GM19397 (cell line): ENCODE results near the gene ETF1.
"Not testable (repeated sequence)": the region's sequence is repeated elsewhere in the genome, so short reads cannot be mapped to it uniquely, and the experiment has no call there.

Experiments
- ATAC-seq: cut with Tn5 transposase; IDR thresholded peaks from one replicate; pipeline ENCODE4 v1.9.1; 2021; ENCODE audit warnings: mild to moderate bottlenecking, moderate library complexity; ENCODE audit not compliant: unreplicated experiment

Gene ETF1

GRCh38 chr5:138533973-138534941 is 8.8 kb downstream of the ETF1 start:
- ATAC-seq, result no peak

DNA sequence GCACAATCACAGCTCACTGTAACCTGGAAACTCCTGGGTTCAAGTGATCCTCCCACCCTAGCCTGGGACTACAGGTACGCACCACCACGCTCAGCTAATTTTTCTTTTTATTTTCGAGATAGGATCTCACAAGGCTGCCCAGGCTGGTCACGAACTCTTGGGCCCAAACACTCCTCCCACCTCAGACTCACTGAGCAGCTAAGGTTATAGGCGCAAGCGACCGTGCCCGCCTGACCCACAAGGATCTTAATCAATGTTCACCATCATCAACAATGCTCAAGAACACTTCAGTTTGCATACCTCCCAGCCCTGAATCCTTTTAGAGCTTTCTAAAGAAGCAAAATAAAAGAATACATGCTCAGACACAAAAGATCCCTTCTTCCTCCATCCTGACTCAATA is 13.2 kb downstream of the ETF1 start:
- ATAC-seq, result no peak

DNA sequence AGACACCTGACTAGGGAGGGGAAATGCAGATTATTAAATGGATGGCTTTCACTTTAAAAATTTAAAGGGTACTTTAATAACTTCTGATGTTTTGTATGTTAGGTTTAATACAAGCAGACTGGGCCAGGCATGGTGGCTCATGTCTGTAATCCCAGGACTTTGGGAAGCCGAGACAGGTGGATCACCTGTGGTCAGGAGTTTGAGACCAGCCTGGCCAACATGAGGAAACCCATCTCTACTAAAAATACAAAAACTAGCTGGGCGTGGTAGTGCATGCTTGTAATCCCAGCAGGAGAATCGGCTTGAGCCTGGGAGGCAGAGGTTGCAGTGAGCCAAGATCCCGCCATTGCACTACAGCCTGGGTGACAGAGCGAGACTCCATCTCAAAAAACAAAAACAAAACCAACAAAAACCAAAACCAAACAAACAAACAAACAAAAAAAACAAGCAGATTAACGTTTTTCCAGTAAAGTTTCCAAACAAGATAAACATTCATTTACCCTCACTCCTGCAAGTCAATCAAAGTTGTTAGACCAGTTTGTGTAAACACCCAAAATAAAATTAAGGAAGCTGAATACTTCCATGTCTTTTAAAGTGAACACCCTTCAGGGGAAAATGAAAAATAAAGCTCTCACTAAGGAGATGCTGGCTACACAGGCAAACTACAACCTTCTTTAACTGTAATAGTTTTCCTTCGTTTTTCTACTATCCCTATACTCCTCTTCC is 14.1 kb downstream of the ETF1 start:
- no peak for ATAC-seq

DNA sequence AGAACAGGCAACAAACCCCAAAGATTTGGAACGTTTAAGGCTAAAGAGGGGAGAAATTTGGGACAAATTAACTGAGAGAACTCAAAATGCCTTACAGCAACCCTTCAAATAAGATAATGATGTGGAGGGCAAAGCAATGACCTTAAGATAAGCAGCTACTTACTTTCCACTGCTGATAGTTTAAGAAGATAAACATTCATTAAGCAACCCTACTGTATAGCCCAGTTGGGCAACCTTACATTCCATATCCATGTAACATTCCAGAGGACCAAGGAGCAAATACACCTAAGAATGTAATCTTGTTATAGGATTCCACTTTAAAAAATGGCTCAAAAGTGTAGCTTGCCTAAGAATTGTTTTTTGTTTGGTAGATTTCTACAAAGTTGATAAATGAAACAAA is 14.8 kb downstream of the ETF1 start:
- no peak for ATAC-seq

DNA sequence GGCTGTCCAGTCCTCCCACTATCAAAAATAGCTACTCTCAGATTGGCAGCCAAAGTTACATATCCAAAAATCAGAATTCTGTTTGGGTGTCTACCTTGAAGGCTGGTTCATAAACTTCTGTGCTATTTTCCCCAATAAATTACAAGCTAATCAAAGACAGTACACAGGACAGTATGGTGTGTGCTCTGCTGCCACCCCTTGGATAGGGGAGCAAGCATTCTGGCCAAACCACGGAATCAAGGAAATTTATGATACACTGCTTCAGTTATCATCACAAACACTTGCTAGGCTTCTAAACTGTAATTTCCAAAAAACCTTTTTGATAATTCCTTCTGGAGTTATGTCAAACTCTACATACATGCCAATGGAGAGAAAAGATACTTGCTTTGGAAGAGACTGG is 15.9 kb downstream of the ETF1 start:
- no peak for ATAC-seq

GRCh38 chr5:138523406-138523805 is 19.6 kb downstream of the ETF1 start:
- ATAC-seq, result no peak

GRCh38 chr5:138520971-138521370 is 22.1 kb downstream of the ETF1 start:
- no peak for ATAC-seq

GRCh38 chr5:138517437-138517836 is 25.6 kb downstream of the ETF1 start:
- ATAC-seq, result no peak

GRCh38 chr5:138515556-138516245 is 27.3 kb downstream of the ETF1 start:
- ATAC-seq, result no peak

DNA sequence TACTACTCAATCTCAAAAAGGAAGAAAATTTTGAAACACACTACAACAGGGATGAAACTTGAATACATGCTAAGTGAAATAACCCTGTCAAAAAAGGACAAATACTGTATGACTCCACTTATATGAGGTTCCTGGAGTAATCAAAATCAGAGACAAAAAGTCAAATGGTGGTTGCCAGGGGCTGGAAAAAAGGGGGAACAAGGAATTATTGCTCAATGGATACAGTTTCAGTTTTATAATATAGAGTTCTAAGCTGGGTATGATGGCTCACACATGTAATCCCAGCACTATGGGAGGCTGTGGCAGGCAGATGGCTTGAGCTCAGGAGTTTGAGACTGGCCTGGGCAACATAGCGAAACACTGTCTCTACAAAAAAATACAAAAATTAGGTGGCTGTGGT is 29.0 kb downstream of the ETF1 start:
- no peak for ATAC-seq

DNA sequence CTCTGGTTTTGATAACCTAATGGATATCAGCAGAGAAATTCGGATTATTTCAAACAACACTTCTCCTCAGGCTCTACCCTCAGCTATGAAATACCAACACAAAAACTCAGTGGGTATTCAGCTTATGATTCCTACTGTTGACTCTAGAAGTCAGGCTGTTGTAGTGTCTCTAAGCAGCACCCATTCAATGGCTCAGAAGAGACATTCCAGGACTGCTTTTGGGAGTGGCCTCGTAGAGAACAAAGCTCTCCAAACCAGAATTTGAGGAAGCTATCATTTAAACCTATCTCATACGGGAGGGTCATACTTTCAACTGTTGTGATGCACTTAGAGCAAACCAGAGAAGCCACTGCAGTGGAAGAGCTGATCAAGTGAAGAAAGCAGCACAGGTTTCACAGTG is 34.1 kb downstream of the ETF1 start:
- ATAC-seq, result no peak

DNA sequence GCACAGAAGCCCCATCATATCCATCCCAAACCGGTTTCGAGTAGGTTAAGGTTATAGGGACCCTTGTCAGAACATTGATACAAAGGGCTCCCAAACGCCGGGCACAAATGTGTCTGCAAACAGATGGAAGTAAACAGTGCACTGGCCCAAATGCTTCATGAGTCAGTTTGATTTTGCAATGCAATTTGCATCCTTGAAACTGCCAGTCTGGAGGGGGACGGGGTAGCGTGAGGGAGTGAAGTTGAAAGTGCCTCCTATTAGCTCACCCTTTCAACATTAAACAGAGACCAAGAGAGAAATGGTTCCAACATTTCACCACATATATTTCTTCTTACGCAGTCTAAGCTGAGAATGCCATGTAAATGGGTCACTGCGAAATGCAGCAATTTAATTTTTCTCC is 35.6 kb downstream of the ETF1 start:
- ATAC-seq, result not testable (repeated sequence)

DNA sequence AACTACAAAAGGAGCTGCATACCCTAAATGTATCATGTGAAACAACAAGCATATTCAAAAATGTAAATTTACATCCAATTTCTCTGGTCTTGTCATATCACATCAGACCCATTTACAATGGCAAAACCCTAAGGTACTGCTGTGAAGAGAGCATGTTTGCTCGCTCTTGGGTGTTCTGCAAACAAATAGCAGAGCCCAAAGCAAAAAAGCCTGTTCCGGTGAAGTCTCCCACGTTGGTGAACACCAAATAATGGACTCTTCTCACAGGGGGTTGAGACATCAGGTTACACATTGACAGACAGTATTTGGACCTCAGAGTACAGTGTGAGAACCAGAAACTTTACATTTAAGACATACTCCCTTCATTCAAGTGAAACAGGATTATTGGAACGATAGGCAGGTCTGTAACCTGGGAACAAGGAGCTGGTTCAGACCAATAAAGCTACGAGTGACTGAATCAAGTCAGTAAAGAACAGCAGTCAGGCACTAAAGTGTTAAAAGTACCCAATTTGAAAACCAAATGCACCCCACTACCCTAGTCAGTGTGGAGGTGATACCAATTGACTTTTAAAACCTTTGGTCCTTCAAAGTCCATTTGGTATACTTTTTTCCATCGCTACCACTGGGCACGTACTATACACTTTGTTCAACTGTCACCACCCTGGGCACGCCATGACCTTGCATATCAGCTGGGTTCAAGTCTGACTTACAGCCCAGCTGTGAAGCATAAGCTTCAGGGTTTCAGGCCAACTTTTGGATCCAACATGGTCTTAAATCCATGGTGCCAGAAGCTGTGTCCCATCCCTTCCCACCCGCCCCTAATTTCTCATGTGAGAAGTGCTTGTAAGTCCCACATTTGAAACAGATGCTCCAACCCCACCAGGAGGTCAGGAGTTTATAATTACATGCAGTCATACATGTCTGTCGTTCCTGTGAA is 36.4 kb downstream of the ETF1 start:
- no peak for ATAC-seq

DNA sequence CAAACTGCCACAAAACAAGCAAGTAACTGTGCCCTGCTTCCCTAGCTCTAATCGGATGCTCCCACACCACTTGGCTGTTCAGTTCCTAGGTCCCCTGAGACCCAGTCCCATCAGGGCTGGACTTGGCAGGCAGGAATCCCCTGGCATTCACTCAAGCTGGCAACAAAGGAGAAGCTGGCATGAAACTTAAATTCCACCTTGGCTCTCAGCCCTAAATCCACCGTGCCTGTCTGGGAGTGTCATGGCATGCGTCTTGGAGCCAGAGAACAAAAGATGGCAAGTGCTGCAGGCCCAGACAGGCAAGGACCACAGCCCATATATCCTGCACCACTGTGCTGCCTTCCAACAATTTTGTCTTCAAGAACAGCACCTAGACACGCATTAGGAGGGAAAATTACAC is 38.2 kb downstream of the ETF1 start:
- no peak for ATAC-seq

DNA sequence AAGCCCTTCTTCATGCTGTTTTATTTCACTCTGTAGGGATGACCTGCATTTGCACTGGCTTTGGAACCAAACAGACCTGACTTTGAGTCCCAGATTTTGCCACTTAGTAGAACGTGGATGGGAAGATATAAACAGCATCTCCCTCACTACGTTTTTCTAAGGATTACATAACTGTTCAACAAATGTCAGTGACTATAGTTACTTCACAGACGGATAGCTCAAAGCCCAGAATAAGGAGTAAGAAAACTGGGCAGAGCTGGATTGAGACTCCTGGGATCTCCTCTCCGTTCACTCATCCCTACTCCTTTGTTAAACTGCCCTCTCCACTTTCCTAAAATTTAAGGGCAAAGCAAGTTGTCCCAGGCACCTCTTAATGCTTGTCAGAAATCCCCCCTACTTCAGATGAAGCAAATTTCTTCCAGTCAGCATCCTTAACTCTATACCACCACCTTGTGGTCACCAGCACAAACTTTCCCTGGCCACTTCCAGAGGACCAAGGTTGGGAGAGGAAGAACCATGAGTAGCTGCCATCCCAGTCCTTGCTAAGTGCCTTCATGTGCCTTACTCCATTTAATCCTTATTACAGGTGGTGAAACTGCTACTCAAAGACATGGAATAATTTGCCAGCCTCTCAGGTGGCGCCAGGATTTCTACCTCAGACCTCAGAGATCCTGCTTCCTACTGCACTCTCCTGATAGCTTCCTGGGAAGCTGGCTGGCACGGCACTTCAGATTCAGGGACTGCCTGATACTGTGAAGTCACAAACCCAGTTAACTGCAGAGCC is 39.4 kb downstream of the ETF1 start:
- no peak for ATAC-seq

DNA sequence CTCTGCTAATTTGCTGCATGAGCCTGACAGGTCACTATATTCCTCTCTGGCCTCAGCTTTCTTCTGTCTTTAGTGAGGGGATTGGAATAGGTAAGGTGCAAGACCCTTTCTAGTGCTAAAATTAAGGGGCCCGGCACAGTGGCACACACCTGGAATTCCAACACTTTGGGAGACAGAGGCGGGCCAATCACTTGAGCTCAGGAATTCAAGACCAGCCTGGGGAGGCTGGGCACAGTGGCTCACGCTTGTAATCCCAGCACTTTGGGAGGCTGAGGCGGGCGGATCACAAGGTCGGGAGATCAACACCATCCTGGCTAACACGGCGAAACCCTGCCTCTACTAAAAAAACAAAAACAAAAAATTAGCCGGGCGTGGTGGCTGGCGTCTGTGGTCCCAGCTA is 40.5 kb downstream of the ETF1 start:
- ATAC-seq, result no peak

- no peak for ATAC-seq
Measured at GRCh38 chr5:138502121-138502520, 40.9 kb downstream of the ETF1 start.

DNA sequence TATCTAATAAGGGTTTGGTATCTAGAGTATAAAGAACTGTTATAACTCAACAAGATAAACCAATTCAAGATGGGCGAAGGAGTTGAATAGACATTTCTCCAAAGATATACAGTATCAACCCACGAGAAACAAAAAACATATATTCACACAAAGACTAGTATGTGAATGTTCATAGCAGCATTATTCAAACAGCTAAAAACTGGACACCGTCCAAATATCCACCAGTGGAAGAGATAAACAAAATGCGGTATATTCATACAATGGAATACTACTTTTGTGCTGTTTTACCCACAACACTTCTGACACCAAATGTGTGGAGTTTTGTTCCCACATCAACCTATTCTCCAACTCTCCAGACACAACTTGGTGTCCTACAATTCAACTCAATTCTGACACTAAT is 44.7 kb downstream of the ETF1 start:
- no peak for ATAC-seq

DNA sequence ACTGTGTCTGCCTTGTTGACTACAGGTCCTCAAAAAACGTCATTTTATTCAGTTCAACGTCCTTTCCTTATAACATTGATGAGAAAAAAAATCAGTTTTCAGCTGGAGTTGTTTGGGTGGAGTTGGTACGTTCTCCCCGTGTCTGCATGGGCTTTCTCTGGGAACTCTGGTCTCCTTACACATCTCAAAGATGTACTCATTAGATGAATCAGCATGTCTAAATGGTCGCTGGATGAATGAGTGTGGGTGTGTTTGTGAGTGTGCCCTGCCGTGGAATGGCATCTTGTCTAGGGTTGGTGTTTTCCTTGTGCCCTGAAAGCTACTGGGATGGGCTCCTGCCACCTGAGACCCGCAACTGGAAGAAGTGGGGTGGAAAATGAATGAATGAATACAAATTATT is 47.7 kb downstream of the ETF1 start:
- ATAC-seq, result no peak

DNA sequence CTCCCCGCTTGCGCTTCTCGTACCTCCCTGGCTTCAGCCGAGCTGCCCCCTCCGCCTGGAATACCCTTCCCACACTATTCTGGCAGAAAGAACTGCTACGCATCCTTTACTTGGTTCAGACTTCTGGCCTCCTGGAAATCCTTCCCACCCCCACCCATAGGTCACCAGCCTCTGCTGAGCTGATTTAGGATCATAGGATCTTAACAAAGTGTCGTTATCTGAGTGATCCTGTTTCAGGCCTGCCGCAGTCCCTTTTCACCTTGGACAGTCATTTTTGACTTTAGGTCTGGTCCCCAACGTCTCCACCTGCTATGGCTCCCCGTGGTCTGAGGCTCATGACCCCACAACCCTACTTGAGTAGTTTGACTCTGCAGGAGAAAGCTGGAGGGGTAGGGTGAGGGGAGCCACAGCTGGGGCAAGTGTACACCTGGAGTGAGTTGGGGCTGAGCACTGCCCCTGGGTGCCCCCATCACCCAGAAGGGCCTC is 50.4 kb downstream of the ETF1 start:
- ATAC-seq, result no peak
